H1 (cell line): ENCODE measurements around the gene RHOG. TPM values are rescaled to one million over a fixed set of nuclear protein-coding genes. Genes with fewer than 3 reads are reported as not detected.

Source experiments
- CTCF ChIA-PET: fragments of 300-600 bp; sonication (Branson Sonifier 250); formaldehyde crosslinking; loops from one replicate; lab custom pipeline; 2021; ENCODE audit not compliant: partially characterized antibody; lab: Charles Lee
- POLR2A ChIA-PET: fragments of 300-600 bp; sonication (Branson Sonifier 250); formaldehyde crosslinking; loops from one replicate; lab custom pipeline; 2021; ENCODE audit warnings: inconsistent platforms; ENCODE audit not compliant: partially characterized antibody; lab: Charles Lee
- DNase-seq, 2 experiments: peaks; one replicate each; pipeline versions ENCODE4 v3.0.0 to v3.0.0-alpha.2; 2010 to 2022; ENCODE audit warnings: low spot score in 2 of 2, low read depth in 1 of 2, mixed read lengths in 1 of 2
- FAIRE-seq: peaks from 2 replicates; lab custom pipeline; 2011; peaks lifted over from hg19 to GRCh38; lab: Jason Lieb, UNC
- H2AFZ ChIP-seq: 2 replicates; pipeline ENCODE4 v1.8.1; 2012; ENCODE audit warnings: low read length, inconsistent platforms
- H2AK5ac ChIP-seq: 2 replicates; pipeline ENCODE4 v1.6.1; 2013; ENCODE audit warnings: low read depth, low read length
- H2BK120ac ChIP-seq: replicated peaks from 2 replicates; pipeline ENCODE3; 2013; ENCODE audit warnings: low read depth, low read length, inconsistent platforms
- H2BK12ac ChIP-seq: 2 replicates; pipeline ENCODE4 v1.6.1; 2013; ENCODE audit warnings: low read depth, low read length
- H2BK15ac ChIP-seq: 2 replicates; pipeline ENCODE4 v1.6.1; 2013; ENCODE audit warnings: low read length
- H2BK20ac ChIP-seq: 2 replicates; pipeline ENCODE4 v1.6.1; 2013; ENCODE audit warnings: low read length
- H2BK5ac ChIP-seq: 2 replicates; pipeline ENCODE4 v1.6.1; 2013; ENCODE audit warnings: low read depth, low read length
- H3K14ac ChIP-seq: 2 replicates; pipeline ENCODE4 v1.6.1; 2013; ENCODE audit warnings: inconsistent platforms; ENCODE audit not compliant: insufficient read length
- H3K18ac ChIP-seq: 2 replicates; pipeline ENCODE4 v1.6.1; 2013; ENCODE audit warnings: low read length; ENCODE audit errors: extremely low read depth
- H3K23ac ChIP-seq: 2 replicates; pipeline ENCODE4 v1.6.1; 2013; ENCODE audit warnings: inconsistent platforms; ENCODE audit not compliant: insufficient read length
- H3K23me2 ChIP-seq: 2 replicates; pipeline ENCODE4 v1.6.1; 2013; ENCODE audit warnings: low read depth, low read length
- H3K27ac ChIP-seq: 2 replicates; pipeline ENCODE4 v1.6.1; 2011; ENCODE audit warnings: low read depth, low read length, inconsistent platforms
- H3K27me3 ChIP-seq, 4 experiments: replicated peaks in 1 of 4; 1 replicate in 1 of 4; 2 replicates in 3 of 4; pipeline versions ENCODE4 v1.6.1 to v1.8.1; 2011 to 2013; ENCODE audit warnings: low read length in 3 of 4, mild to moderate bottlenecking in 3 of 4, inconsistent platforms in 2 of 4, mixed read lengths in 2 of 4, moderate library complexity in 1 of 4; ENCODE audit not compliant: control insufficient read depth in 3 of 4, insufficient read depth in 3 of 4; ENCODE audit errors: extremely low read depth in 1 of 4
- H3K36me3 ChIP-seq, 4 experiments: 2 replicates each; pipeline versions ENCODE4 v1.6.1 to v1.8.1; 2011 to 2013; ENCODE audit warnings: mild to moderate bottlenecking in 4 of 4, low read length in 3 of 4, moderate library complexity in 2 of 4, control low read depth in 1 of 4, inconsistent platforms in 1 of 4; ENCODE audit not compliant: insufficient read depth in 4 of 4, control insufficient read depth in 2 of 4
- H3K4ac ChIP-seq: replicated peaks from 2 replicates; pipeline ENCODE3; 2013; ENCODE audit warnings: low read length, low read depth, mixed read lengths, inconsistent platforms; ENCODE audit not compliant: insufficient read length
- H3K4me1 ChIP-seq, 4 experiments: replicated peaks in 1 of 4; 1 replicate in 1 of 4; 2 replicates in 3 of 4; pipeline versions ENCODE4 v1.6.1 to v1.8.1; 2011 to 2013; ENCODE audit warnings: low read length in 3 of 4, inconsistent platforms in 2 of 4, mixed read lengths in 1 of 4; ENCODE audit not compliant: insufficient read depth in 4 of 4, control insufficient read depth in 3 of 4
- H3K4me2 ChIP-seq, 2 experiments: 2 replicates each; pipeline versions ENCODE4 v1.6.1 to v1.8.1; 2011 to 2013; ENCODE audit warnings: low read depth in 2 of 2, low read length in 2 of 2, control low read depth in 1 of 2, inconsistent platforms in 1 of 2, mild to moderate bottlenecking in 1 of 2; ENCODE audit not compliant: insufficient read depth in 1 of 2
- H3K4me3 ChIP-seq, 4 experiments: fragments of 200-600, 300-600 bp in 1 of 4; sonication (generic), shearing (Covaris generic), sonication (Bioruptor Twin) in 1 of 4; 2 replicates each; pipeline versions ENCODE4 v1.5.1 to v1.8.1; 2011 to 2016; ENCODE audit warnings: low read length in 4 of 4, low read depth in 3 of 4, control low read depth in 2 of 4, inconsistent platforms in 2 of 4, mild to moderate bottlenecking in 2 of 4, mixed read lengths in 1 of 4, moderate library complexity in 1 of 4; ENCODE audit not compliant: insufficient read depth in 2 of 4; ENCODE audit errors: extremely low read depth in 1 of 4
- H3K56ac ChIP-seq: replicated peaks from 2 replicates; pipeline ENCODE3; 2013; ENCODE audit warnings: low read depth, mild to moderate bottlenecking, mixed read lengths, low read length, inconsistent platforms; ENCODE audit not compliant: insufficient read length
- H3K79me1 ChIP-seq: 2 replicates; pipeline ENCODE4 v1.6.1; 2013; ENCODE audit warnings: low read depth, low read length, control low read depth
- H3K79me2 ChIP-seq, 2 experiments: 2 replicates each; pipeline versions ENCODE4 v1.6.1 to v1.8.1; 2012 to 2013; ENCODE audit warnings: low read length in 2 of 2, mild to moderate bottlenecking in 2 of 2, inconsistent platforms in 1 of 2; ENCODE audit not compliant: insufficient read depth in 2 of 2, control insufficient read depth in 1 of 2
- H3K9ac ChIP-seq, 4 experiments: replicated peaks in 1 of 4; 1 replicate in 1 of 4; 2 replicates in 3 of 4; pipeline versions ENCODE4 v1.6.1 to v1.8.1; 2011 to 2013; ENCODE audit warnings: low read depth in 3 of 4, low read length in 3 of 4, control low read depth in 2 of 4, mild to moderate bottlenecking in 2 of 4, moderate library complexity in 2 of 4, inconsistent platforms in 1 of 4; ENCODE audit errors: extremely low read depth in 1 of 4
- H3K9me3 ChIP-seq, 2 experiments: 2 replicates each; pipeline versions ENCODE4 v1.6.1 to v1.8.1; 2012 to 2013; ENCODE audit warnings: mild to moderate bottlenecking in 2 of 2, moderate library complexity in 2 of 2, control low read depth in 1 of 2, inconsistent platforms in 1 of 2, low read depth in 1 of 2, low read length in 1 of 2, mixed read lengths in 1 of 2; ENCODE audit not compliant: insufficient read depth in 2 of 2
- H4K20me1 ChIP-seq, 2 experiments: replicated peaks in 1 of 2; 2 replicates each; pipeline versions ENCODE3 to v1.8.1; 2011 to 2013; ENCODE audit warnings: inconsistent platforms in 2 of 2, low read length in 2 of 2, mild to moderate bottlenecking in 1 of 2; ENCODE audit not compliant: insufficient read depth in 2 of 2, control insufficient read depth in 1 of 2
- H4K5ac ChIP-seq: 2 replicates; pipeline ENCODE4 v1.6.1; 2013; ENCODE audit warnings: low read length, low read depth, mixed read lengths, inconsistent platforms; ENCODE audit not compliant: insufficient read length
- H4K8ac ChIP-seq: 2 replicates; pipeline ENCODE4 v1.8.0; 2013; ENCODE audit warnings: mild to moderate bottlenecking, moderate library complexity, low read length, inconsistent platforms; ENCODE audit not compliant: insufficient read depth; ENCODE audit errors: extremely low read depth
- H4K91ac ChIP-seq: replicated peaks from 2 replicates; pipeline ENCODE3; 2013; ENCODE audit warnings: low read length, mixed read lengths, inconsistent platforms; ENCODE audit not compliant: insufficient read length
- ASH2L ChIP-seq: fragments of 200-600, 300-600 bp; sonication (generic); IDR thresholded peaks from one replicate; pipeline ENCODE4 v1.7.1; 2017; ENCODE audit warnings: low read length
- CBX5 ChIP-seq: fragments of 300-800, 300-1000 bp; sonication (generic); IDR thresholded peaks from 2 replicates; pipeline ENCODE4 v1.7.1; 2016; ENCODE audit warnings: antibody characterized with exemption, low read length, low read depth
- EGR1 ChIP-seq: IDR thresholded peaks from 2 replicates; pipeline ENCODE4 v1.6.1; 2011; ENCODE audit warnings: low read depth, low read length, borderline replicate concordance
- HDAC2 ChIP-seq, 2 experiments: fragments of 300-600 bp in 1 of 2; sonication (generic) in 1 of 2; IDR thresholded peaks; 2 replicates each; pipeline ENCODE4 v1.6.1; 2011 to 2012; ENCODE audit warnings: low read depth in 2 of 2, low read length in 2 of 2, mild to moderate bottlenecking in 2 of 2, moderate library complexity in 2 of 2, borderline replicate concordance in 1 of 2, inconsistent platforms in 1 of 2
- HDAC6 ChIP-seq: IDR thresholded peaks from one replicate; pipeline ENCODE4 v1.7.1; 2012; ENCODE audit warnings: low read depth, mild to moderate bottlenecking, inconsistent platforms, low read length, moderate library complexity
- KDM5A ChIP-seq: fragments of 200-600 bp; IDR thresholded peaks from 2 replicates; pipeline ENCODE4 v1.7.1; 2012; ENCODE audit warnings: mild to moderate bottlenecking, low read length, inconsistent platforms, mixed read lengths
- PHF8 ChIP-seq: fragments of 200-600 bp; sonication (generic); conservative IDR thresholded peaks from 2 replicates; pipeline ENCODE4 v1.7.1; 2012; ENCODE audit warnings: low read depth, mild to moderate bottlenecking, inconsistent platforms, low read length, moderate library complexity
- POU5F1 ChIP-seq: IDR thresholded peaks from 2 replicates; pipeline ENCODE4 v1.6.1; 2011; ENCODE audit warnings: low read depth, mild to moderate bottlenecking, low read length, moderate library complexity
- RBBP5 ChIP-seq: IDR thresholded peaks from 2 replicates; pipeline ENCODE4 v1.7.1; 2012; ENCODE audit warnings: low read depth, mild to moderate bottlenecking, inconsistent platforms, low read length, moderate library complexity, borderline replicate concordance
- SIX5 ChIP-seq: IDR thresholded peaks from 2 replicates; pipeline ENCODE4 v1.6.1; 2011; ENCODE audit warnings: mild to moderate bottlenecking, low read depth, low read length
- SP2 ChIP-seq: IDR thresholded peaks from 2 replicates; pipeline ENCODE4 v1.6.1; 2012; ENCODE audit warnings: mild to moderate bottlenecking, low read length, inconsistent platforms
- TBP ChIP-seq: IDR thresholded peaks from 2 replicates; pipeline ENCODE4 v1.6.1; 2011; ENCODE audit warnings: low read depth, low read length, improper control_type of control experiment
- WGBS, 2 experiments: shearing (Covaris generic) in 1 of 2; methylation state at CpG; one replicate each; pipeline versions ENCODE4 v1.1.6 to v1.1.7; 2013 to 2015; ENCODE audit warnings: low lambda C conversion rate in 2 of 2, mixed read lengths in 2 of 2, inconsistent platforms in 1 of 2, low coverage in 1 of 2, missing lambda C conversion rate in 1 of 2; ENCODE audit not compliant: insufficient replicate concordance in 2 of 2, insufficient coverage in 1 of 2, insufficient read length in 1 of 2; ENCODE audit errors: extremely low coverage in 1 of 2, missing lambda C conversion rate in 1 of 2; 5-methylcytosine and 5-hydroxymethylcytosine counted together
- polyA plus RNA-seq, 7 experiments: library from polyadenylated mRNA; depleted of rRNA in 3 of 7; stranded (reverse) in 5 of 7; unstranded in 2 of 7; fragments of >200 nt in 5 of 7; fragments of 200-250 nt in 2 of 7; gene quantifications; 1 replicate in 5 of 7; 2 replicates in 1 of 7; 4 replicates in 1 of 7; pipeline versions ENCODE4 v1.2.1 to v1.2.3, GENCODE V29; 2011 to 2013; ENCODE audit warnings: missing spikeins in 2 of 7, mixed read lengths in 2 of 7
- total RNA-seq: library from RNA; stranded (reverse); fragmentation: NEBNext Ultra II Directional; extraction: Animal tissue kit (Norgen Biotek cat#: 25700); gene quantifications from 2 replicates; pipeline ENCODE4 v1.2.1, GENCODE V29; 2021
- TF ChIP-seq, protein P1 (sequence below): IDR thresholded peaks from 2 replicates; pipeline ENCODE4 v1.6.1; 2012; ENCODE audit warnings: low read length, inconsistent platforms

Gene RHOG
- total and polyA plus RNA-seq, 2 of the 8 experiments (the other 6 are each of a cell fraction or from before 2014, with no cell fraction given), result 28.3 to 69.6 TPM

DNA sequence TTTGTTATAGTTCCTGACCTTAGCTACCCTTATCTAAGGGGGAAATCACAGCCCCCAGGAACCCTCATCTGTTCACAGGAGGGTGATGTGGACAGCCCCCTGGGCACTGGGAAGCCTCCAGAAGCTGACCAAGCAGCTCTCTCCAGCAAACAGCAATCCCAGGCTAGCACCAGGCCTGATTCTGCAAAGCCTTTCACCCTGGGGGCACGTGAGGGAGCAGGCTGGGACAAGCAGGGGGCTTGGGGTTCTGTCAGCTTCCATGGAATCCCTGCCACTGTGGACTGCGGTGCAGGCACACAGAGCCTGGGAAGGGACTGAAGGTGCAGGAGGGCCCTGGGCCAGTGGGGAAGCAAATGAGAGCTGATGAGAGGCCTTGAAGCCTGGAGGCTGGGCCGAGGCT is 30.3 kb downstream of the RHOG start:
- Histone ChIP-seq H3K36me3 (no peaks in the 10 kb centered on the region), H2BK20ac (no peak overlapping the region), H4K20me1 (peaks cover 0 to 2% of the 10 kb centered on the region in 2 experiments), H4K91ac (no peak overlapping the region), H3K9ac (no peak overlapping the region), H3K23ac (no peak overlapping the region), H4K5ac (no peak overlapping the region), H3K79me2 (peaks cover 0 to 5% of the 10 kb centered on the region in 2 experiments; a peak in 2 of 4 replicates), H3K27me3 (no peaks in the 10 kb centered on the region), H3K4me1 (peaks cover 0 to 8% (median 5%) of the 10 kb centered on the region in 4 experiments; a peak in 5 of 7 replicates), H2BK12ac (no peak overlapping the region), H3K27ac (no peak overlapping the region), H3K4ac (no peak overlapping the region), H3K14ac (no peak overlapping the region), H2BK15ac (no peak overlapping the region), H3K79me1 (peaks cover 4% of the 10 kb centered on the region), H4K8ac (no peak overlapping the region), H2BK120ac (no peak overlapping the region), H2AFZ (no peak overlapping the region), H2AK5ac (no peak overlapping the region), H3K4me2 (no peak overlapping the region), H3K18ac (no peak overlapping the region), H2BK5ac (no peak overlapping the region), H3K9me3 (no peaks in the 10 kb centered on the region), H3K4me3 (no peak overlapping the region), H3K56ac (no peak overlapping the region), H3K23me2 (no peaks in the 10 kb centered on the region; the same call in 1 of the 2 replicates)
- DNase-seq, result no peak
- no peak for FAIRE-seq
- 91% methylated on average over 3 of the region's 3 CpGs; no CpG with 5 or more reads in 1 of the 2 experiments for WGBS, 2 experiments
- ChIA-PET POLR2A (interaction anchor here (0.6 to 4.3 kb wide), 4 partner anchors 9 to 18 kb away, joined by 3 to 32 read pairs (median 4); no protein-coding TSS in a partner anchor), CTCF (interaction anchor here (0.6 to 10.8 kb wide), 15 partner anchors 10 to 263 kb away, joined by 3 to 81 read pairs (median 6); partner anchors contain the start of genes NUP98 and STIM1)
- no peak for TF ChIP-seq EGR1
- TF ChIP-seq KDM5A, result no peak
- TF ChIP-seq HDAC6, result no peak
- TF ChIP-seq TBP, result no peak
- TF ChIP-seq SIX5, result no peak
- no peak for TF ChIP-seq PHF8
- TF ChIP-seq RBBP5, result no peak
- TF ChIP-seq ASH2L, result no peak
- no peak for TF ChIP-seq POU5F1
- no peak for TF ChIP-seq CBX5
- no peak for TF ChIP-seq HDAC2 (IDR thresholded peaks at IDR 0.05; ENCODE audit: borderline replicate concordance in 1 of 2, low read depth in 2 of 2, low read length in 2 of 2)
- TF ChIP-seq, protein P1, sequence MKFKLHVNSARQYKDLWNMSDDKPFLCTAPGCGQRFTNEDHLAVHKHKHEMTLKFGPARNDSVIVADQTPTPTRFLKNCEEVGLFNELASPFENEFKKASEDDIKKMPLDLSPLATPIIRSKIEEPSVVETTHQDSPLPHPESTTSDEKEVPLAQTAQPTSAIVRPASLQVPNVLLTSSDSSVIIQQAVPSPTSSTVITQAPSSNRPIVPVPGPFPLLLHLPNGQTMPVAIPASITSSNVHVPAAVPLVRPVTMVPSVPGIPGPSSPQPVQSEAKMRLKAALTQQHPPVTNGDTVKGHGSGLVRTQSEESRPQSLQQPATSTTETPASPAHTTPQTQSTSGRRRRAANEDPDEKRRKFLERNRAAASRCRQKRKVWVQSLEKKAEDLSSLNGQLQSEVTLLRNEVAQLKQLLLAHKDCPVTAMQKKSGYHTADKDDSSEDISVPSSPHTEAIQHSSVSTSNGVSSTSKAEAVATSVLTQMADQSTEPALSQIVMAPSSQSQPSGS, result no peak
- TF ChIP-seq SP2, result no peak
